ENCODE results near the gene PLAU. TPM values are rescaled to one million over a fixed set of nuclear protein-coding genes. Genes with fewer than 3 reads are reported as not detected.
"Not testable (repeated sequence)": the region's sequence is repeated elsewhere in the genome, so short reads cannot be mapped to it uniquely, and the experiment has no call there.

PLAU gene
- total RNA-seq, 1 donor from 2014 or later: 54.8 TPM

- no peak for TF ChIP-seq CTCF (IDR thresholded peaks at IDR 0.05)
- peaks cover 87% of the 10 kb centered on the region for H3K4me1 Mint-ChIP-seq (ENCODE audit: low read depth)
- H3K4me3 Mint-ChIP-seq (ENCODE audit: unreplicated experiment): no peak overlapping the region
- H3K36me3 Mint-ChIP-seq (ENCODE audit: low read depth): no peaks in the 10 kb centered on the region
- no peak for DNase-seq (ENCODE audit: low spot score)
- H3K27ac Mint-ChIP-seq (ENCODE audit: unreplicated experiment): no peak overlapping the region
- no peaks in the 10 kb centered on the region for H3K27me3 Mint-ChIP-seq (ENCODE audit: low read depth)
- no peaks in the 10 kb centered on the region for H3K9me3 Mint-ChIP-seq (ENCODE audit: low read depth)
These were observed 20.7 kb upstream of the PLAU start for GRCh38 chr10:73890261-73890660.

- not testable (repeated sequence) for H3K4me3 Mint-ChIP-seq (ENCODE audit: unreplicated experiment); DNase-seq (ENCODE audit: low spot score); H3K36me3 Mint-ChIP-seq (ENCODE audit: low read depth); H3K27me3 Mint-ChIP-seq (ENCODE audit: low read depth); H3K9me3 Mint-ChIP-seq (ENCODE audit: low read depth)
- Mint-ChIP-seq H3K27ac (ENCODE audit: unreplicated experiment) (peak overlapping the region; percentile 15), H3K4me1 (ENCODE audit: low read depth) (peaks cover 90% of the 10 kb centered on the region)
These were observed 20.1 kb upstream of the PLAU start for GRCh38 chr10:73890830-73891229.

DNA sequence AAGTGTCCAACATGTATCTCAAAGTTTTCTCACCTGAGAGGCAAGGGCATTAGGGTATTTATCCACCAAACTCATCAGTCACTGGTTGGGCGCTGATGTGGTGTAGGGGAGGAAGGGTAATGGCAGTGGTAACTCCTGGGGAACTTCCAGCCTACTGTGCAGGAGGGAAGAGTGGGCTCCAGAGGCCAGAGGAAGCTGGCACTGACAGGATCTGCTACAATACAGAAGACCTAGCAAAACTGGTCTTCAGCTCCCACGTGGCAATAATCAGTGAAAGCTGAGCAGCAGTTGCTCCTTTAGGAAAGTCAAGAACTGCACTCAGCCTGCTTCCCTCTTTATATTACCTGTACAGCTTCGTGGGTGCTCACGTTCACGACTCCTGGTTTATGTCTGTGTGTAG is 19.4 kb upstream of the PLAU start:
- H3K4me3 Mint-ChIP-seq (ENCODE audit: unreplicated experiment): no peak overlapping the region
- no peaks in the 10 kb centered on the region for H3K36me3 Mint-ChIP-seq (ENCODE audit: low read depth)
- H3K9me3 Mint-ChIP-seq (ENCODE audit: low read depth): no peaks in the 10 kb centered on the region
- peaks cover 82% of the 10 kb centered on the region for H3K4me1 Mint-ChIP-seq (ENCODE audit: low read depth)
- TF ChIP-seq CTCF (IDR thresholded peaks at IDR 0.05): no peak
- DNase-seq (ENCODE audit: low spot score): no peak
- no peaks in the 10 kb centered on the region for H3K27me3 Mint-ChIP-seq (ENCODE audit: low read depth)
- H3K27ac Mint-ChIP-seq (ENCODE audit: unreplicated experiment): no peak overlapping the region

DNA sequence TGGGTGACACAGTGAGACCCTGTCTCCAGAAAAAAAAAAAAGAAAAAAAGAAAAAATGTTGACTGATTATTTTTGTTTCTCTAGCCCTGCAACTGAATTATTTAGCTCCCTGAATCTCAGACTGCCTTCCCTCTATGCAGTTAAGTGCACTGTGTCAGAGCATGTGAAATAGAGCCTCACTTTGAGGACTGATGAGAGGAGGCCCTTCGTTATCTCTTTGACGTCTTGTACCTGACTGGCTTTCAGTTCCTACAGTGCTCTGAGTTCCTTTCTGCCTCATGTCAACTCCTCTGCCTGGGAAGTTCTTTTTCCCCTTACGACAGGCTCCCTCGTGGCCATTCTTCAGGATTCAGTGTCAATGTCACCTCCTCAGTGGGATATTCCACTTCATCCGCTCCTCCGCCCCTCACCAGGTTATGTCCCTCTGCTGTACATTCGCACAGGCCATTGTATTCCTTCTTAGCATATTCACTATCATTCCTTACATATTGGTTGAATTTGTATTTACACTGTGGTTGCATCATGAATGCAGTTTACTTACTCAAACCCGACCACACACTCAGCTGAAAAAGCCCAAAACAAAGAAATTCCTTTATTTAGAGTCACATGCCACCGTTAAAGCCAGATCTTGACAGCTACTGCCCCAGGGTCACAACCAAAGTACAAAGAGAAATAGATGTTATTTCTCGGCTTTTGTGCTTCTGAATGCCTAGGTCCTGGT is 18.5 kb upstream of the PLAU start:
- Mint-ChIP-seq H3K27me3 (ENCODE audit: low read depth) (no peaks in the 10 kb centered on the region), H3K4me1 (ENCODE audit: low read depth) (peaks cover 73% of the 10 kb centered on the region), H3K9me3 (ENCODE audit: low read depth) (no peaks in the 10 kb centered on the region), H3K27ac (ENCODE audit: unreplicated experiment) (no peak overlapping the region), H3K36me3 (ENCODE audit: low read depth) (no peaks in the 10 kb centered on the region), H3K4me3 (ENCODE audit: unreplicated experiment) (no peak overlapping the region)
- no peak for DNase-seq (ENCODE audit: low spot score)
- TF ChIP-seq CTCF (IDR thresholded peaks at IDR 0.05): no peak

GRCh38 chr10:73893426-73893825 is 17.5 kb upstream of the PLAU start:
- no peak overlapping the region for H3K4me3 Mint-ChIP-seq (ENCODE audit: unreplicated experiment)
- no peaks in the 10 kb centered on the region for H3K36me3 Mint-ChIP-seq (ENCODE audit: low read depth)
- no peak overlapping the region for H3K27ac Mint-ChIP-seq (ENCODE audit: unreplicated experiment)
- H3K9me3 Mint-ChIP-seq (ENCODE audit: low read depth): no peaks in the 10 kb centered on the region
- peaks cover 64% of the 10 kb centered on the region for H3K4me1 Mint-ChIP-seq (ENCODE audit: low read depth)
- no peak for TF ChIP-seq CTCF (IDR thresholded peaks at IDR 0.05)
- H3K27me3 Mint-ChIP-seq (ENCODE audit: low read depth): no peaks in the 10 kb centered on the region
- no peak for DNase-seq (ENCODE audit: low spot score)
